Retinal pigment epithelial cell (primary cell): ENCODE results near the gene DBNL.

Source experiments
- DNase-seq: peaks from one replicate; pipeline ENCODE4 v3.0.0-alpha.2; 2010; ENCODE audit warnings: low read depth
- H3K4me3 ChIP-seq: 2 replicates; pipeline ENCODE4 v1.5.1; 2011; ENCODE audit warnings: mild to moderate bottlenecking, low read length, control low read depth, moderate library complexity
- CTCF ChIP-seq: conservative IDR thresholded peaks from 2 replicates; pipeline ENCODE4 v1.5.1; 2011; ENCODE audit warnings: low read depth, low read length, control low read depth, inconsistent platforms

Gene DBNL

GRCh38 chr7:44071726-44072363 is 27.3 kb downstream of the DBNL start:
- no peak for TF ChIP-seq CTCF
- no peak for DNase-seq
- no peak overlapping the region for H3K4me3 ChIP-seq

GRCh38 chr7:44072364-44073231 is 28.1 kb downstream of the DBNL start:
- no peak overlapping the region for H3K4me3 ChIP-seq

GRCh38 chr7:44073664-44074348 is 29.3 kb downstream of the DBNL start:
- DNase-seq, result no peak
- no peak for TF ChIP-seq CTCF
- H3K4me3 ChIP-seq, result no peak overlapping the region

More at GRCh38 chr7:44072364-44073231, 28.1 kb downstream of the DBNL start:
- TF ChIP-seq CTCF, result peak; percentile 91
- no peak for DNase-seq

GRCh38 chr7:44074349-44074695 is 29.8 kb downstream of the DBNL start:
- no peak for TF ChIP-seq CTCF
- H3K4me3 ChIP-seq, result no peak overlapping the region
- no peak for DNase-seq

- DNase-seq, result no peak
- H3K4me3 ChIP-seq, result no peak overlapping the region
- no peak for TF ChIP-seq CTCF
Observed at GRCh38 chr7:44075296-44076075, 31.0 kb downstream of the DBNL start.

GRCh38 chr7:44076101-44076895 is 31.8 kb downstream of the DBNL start:
- no peak for TF ChIP-seq CTCF
- no peak for DNase-seq

More at GRCh38 chr7:44076101-44076895, 31.8 kb downstream of the DBNL start:
- H3K4me3 ChIP-seq, result no peak overlapping the region
